ENCODE results near the gene DNAJB13. TPM values are rescaled to one million over a fixed set of nuclear protein-coding genes. Genes with fewer than 3 reads are reported as not detected.

DNAJB13 gene
- total and polyA plus RNA-seq, 2 of the 13 experiments (the other 11 are each of a cell fraction or from before 2014, with no cell fraction given) = 2.3 TPM; not detected in 1

GRCh38 chr11:73982990-73983740 is 32.3 kb downstream of the DNAJB13 start (continued):
- peak; percentile 90 for TF ChIP-seq BCL3 (CRISPR knock-in tag; IDR thresholded peaks at IDR 0.05)
- peak; percentile 95 for TF ChIP-seq POGZ (CRISPR knock-in tag; IDR thresholded peaks at IDR 0.05)
- TF ChIP-seq HIVEP1 (CRISPR knock-in tag; IDR thresholded peaks at IDR 0.05) = peak; percentile 96
- TF ChIP-seq SAFB2 (CRISPR knock-in tag; IDR thresholded peaks at IDR 0.05; ENCODE audit: borderline replicate concordance, low read depth) = no peak
- 0 out of 2 replicates have a peak, but pooled peaks have one; percentile 11 for TF ChIP-seq SIN3A (IDR thresholded peaks at IDR 0.05; ENCODE audit: borderline replicate concordance, low read depth, low read length)
- peak; percentile 97 for TF ChIP-seq ZSCAN30 (CRISPR knock-in tag; IDR thresholded peaks at IDR 0.05)
- no peak for TF ChIP-seq ZNF652 (CRISPR knock-in tag; IDR thresholded peaks at IDR 0.05; ENCODE audit: borderline replicate concordance, low read depth)
- TF ChIP-seq TBX3 (IDR thresholded peaks at IDR 0.05; ENCODE audit: borderline replicate concordance) = peak; percentile 10; the same call in 1 of the 2 replicates
- no peak for TF ChIP-seq FOSL2 (CRISPR knock-in tag; IDR thresholded peaks at IDR 0.05)
- peak; percentile 95 for TF ChIP-seq HOXA3 (CRISPR knock-in tag; IDR thresholded peaks at IDR 0.05)
- TF ChIP-seq FOXJ3 (CRISPR knock-in tag; IDR thresholded peaks at IDR 0.05; ENCODE audit: borderline replicate concordance) = peak; percentile 85
- TF ChIP-seq HMGXB4 (CRISPR knock-in tag; IDR thresholded peaks at IDR 0.05; ENCODE audit: borderline replicate concordance in 1 of 2, low read depth in 1 of 2) = peak in 1 of 2 experiments; percentile 73; a peak in 2 of 4 replicates
- peak; percentile 86 for TF ChIP-seq MEIS2 (CRISPR knock-in tag; IDR thresholded peaks at IDR 0.05)
- TF ChIP-seq ZFP90 (CRISPR knock-in tag; IDR thresholded peaks at IDR 0.05; ENCODE audit: borderline replicate concordance) = peak; percentile 56
- TF ChIP-seq ADNP (CRISPR knock-in tag; IDR thresholded peaks at IDR 0.05) = no peak
- peak; percentile 51 for TF ChIP-seq HIC2 (CRISPR knock-in tag; IDR thresholded peaks at IDR 0.05; ENCODE audit: low read depth)
- no peak for TF ChIP-seq PCBP2 (optimal IDR thresholded peaks at IDR 0.05; ENCODE audit: low read depth, low read length, poor library complexity, severe bottlenecking)
- TF ChIP-seq ZEB1 (IDR thresholded peaks at IDR 0.05; ENCODE audit: insufficient replicate concordance, low read depth) = no peak
- TF ChIP-seq PAF1 (CRISPR knock-in tag; IDR thresholded peaks at IDR 0.05) = no peak
- peak; percentile 67; the same call in 1 of the 2 replicates for TF ChIP-seq REPIN1 (CRISPR knock-in tag; IDR thresholded peaks at IDR 0.05; ENCODE audit: borderline replicate concordance, low read depth)
- peak; percentile 95 for TF ChIP-seq ZNF598 (CRISPR knock-in tag; IDR thresholded peaks at IDR 0.05; ENCODE audit: borderline replicate concordance)
- TF ChIP-seq TIGD3 (CRISPR knock-in tag; IDR thresholded peaks at IDR 0.05; ENCODE audit: borderline replicate concordance) = 0 out of 2 replicates have a peak, but pooled peaks have one; percentile 61
- peak; percentile 95 for TF ChIP-seq NRL (CRISPR knock-in tag; IDR thresholded peaks at IDR 0.05; ENCODE audit: borderline replicate concordance)

Measured in HepG2 (cell line).